ENCODE results near the gene STRBP. TPM values are rescaled to one million over a fixed set of nuclear protein-coding genes. Genes with fewer than 3 reads are reported as not detected.

The STRBP gene
- total RNA-seq (2022; extraction: Qiagen RNA extraction; ENCODE audit: low read depth): 12.7 to 16.5 TPM (median 15.6 TPM) in 5 replicates

GRCh38 chr9:123268465-123269259, at the start of gene STRBP:
TSS of gene STRBP (minus strand) at chr9:123268586. CDS start at chr9:123184134, 84,452 bp downstream.

Other genes with a start within 250 kb of the STRBP start
- not detected in 5 replicates for gene GPR21, start 234.9 kb downstream of the STRBP start, total RNA-seq (2022; extraction: Qiagen RNA extraction; ENCODE audit: low read depth)
- 0.04 to 0.12 TPM (median 0.07 TPM) in 5 replicates for gene CRB2, start 87.6 kb upstream of the STRBP start, total RNA-seq (2022; extraction: Qiagen RNA extraction; ENCODE audit: low read depth)

All from A549 treated with DMSO at 1 μM for 4 hours (cell line).